Skin of body (tissue), 2 donors: Measurements from ENCODE around the gene DRGX. TPM values are rescaled to one million over a fixed set of nuclear protein-coding genes. Genes with fewer than 3 reads are reported as not detected.

ENCODE experiments used
- DNase-seq: peaks from one replicate; lab custom pipeline; 2025; lab: John Stamatoyannopoulos, UW
- total RNA-seq: library from RNA; depleted of rRNA; stranded (reverse); fragments of >200 nt; gene quantifications from one replicate; pipeline ENCODE4 v1.2.3, GENCODE V29; 2014

DRGX gene
- total RNA-seq, 1 donor from 2014 or later = 0.20 TPM

DNA sequence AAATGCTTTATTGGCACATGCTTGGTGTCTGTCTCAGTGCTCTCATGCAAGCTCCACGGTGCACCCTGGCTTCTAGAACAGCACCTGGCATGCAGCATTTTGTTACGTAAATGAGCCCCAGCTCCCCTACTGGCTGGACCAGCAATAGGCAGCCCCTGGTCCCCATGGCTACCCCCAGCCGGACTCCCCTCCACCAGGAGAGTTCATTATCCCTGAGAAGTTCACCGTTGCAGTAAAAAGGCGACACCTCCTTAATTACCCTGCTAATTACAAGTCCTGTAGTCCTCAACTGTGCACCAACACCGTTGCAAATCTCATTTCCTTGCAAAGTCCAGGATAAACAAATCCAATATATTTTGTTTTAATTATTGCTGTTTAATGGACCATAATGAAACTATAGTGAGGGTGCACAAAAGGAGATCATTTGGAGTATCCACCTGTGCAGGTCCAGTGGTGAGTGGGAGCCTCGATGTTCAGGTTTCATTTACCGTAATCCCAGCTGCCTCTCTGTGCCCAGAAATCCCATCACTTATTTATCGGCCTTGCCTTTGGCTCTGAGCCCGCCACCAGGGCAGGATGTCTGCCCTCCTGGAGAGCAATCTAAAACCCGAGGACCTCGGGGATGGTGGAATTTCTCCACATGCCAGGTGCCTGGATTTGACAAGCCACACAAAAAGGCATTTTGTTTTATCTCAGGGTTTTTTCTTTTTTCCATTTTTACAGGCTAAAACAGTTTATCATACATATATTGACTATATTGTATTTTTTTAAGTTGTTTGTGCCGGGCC, 12.8 kb upstream of the DRGX start:
- no peak for DNase-seq

DNA sequence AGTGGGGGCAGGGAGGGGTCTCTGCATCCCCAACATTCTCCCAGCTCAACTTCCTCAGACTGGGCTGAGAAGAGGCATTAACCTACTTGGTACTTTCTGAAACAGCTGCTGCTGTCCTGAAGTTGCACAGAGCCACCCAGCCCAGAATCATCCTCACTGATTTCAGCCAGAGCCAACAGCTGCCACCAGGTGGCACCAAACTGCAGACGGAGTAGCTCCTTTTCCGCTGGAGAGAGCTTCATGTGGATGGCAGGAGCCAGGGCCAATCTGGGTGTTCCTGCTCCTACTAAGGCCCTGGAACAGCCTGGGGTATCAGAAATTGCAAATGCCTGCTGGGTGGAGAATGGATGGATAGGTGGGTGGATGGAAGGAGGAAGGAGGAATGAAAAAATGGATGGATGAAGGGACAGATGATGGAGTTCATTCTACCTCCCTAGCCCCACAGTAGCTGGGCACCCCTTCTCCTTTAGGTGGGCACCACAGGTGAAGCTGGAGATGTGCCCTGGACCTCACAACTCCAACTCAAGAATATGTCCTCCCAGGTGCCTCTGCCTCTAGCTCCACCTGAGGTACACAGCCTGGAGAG, 11.8 kb upstream of the DRGX start:
- peak; percentile 42 for DNase-seq

DNA sequence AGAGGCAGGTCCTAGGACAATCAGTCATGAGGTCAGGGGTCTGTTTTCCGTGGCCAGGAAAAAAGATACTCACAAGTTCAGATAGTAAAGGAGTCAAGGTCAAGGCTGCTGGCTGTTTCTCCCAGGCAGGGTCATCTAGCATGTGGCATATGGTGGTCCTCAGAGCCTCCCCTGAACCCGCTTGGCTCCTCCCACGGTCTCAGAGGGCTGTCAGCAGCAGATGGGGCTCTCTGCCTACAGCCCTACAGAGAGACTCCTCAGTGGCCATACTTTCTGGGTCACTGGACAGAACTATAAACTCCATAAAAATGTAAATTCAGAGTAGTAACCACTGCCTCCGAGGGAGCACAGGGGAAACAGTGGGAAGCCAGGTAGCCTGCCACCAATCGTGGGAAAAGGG, 11.3 kb upstream of the DRGX start:
- no peak for DNase-seq

DNA sequence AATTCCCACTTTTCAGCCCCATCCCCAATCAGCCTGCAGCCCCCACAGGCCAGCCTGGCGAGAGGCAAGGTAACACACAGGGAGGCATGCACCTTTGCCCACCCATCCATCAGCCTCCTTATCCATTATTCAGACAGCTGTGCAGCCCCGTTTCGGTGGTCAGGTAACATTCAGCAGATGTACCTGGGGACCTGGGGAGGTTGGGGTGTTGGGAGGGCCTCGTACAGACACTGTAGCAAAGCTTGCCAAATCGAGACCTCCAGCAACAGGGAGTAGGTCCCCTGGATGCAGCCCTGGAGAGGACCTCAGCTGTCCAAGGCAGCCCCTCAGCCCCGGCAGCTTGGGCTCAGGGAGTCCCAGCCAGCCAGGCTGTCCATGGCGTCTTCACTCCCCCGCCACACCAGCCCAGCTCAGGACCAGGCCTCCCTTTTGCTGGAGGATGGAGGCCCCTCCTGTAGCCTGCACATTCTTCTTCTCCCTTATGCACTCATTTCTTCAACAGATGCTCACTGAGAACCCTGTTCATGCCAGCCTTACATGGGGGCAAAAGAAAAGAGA, 8.5 kb upstream of the DRGX start:
- no peak for DNase-seq

DNA sequence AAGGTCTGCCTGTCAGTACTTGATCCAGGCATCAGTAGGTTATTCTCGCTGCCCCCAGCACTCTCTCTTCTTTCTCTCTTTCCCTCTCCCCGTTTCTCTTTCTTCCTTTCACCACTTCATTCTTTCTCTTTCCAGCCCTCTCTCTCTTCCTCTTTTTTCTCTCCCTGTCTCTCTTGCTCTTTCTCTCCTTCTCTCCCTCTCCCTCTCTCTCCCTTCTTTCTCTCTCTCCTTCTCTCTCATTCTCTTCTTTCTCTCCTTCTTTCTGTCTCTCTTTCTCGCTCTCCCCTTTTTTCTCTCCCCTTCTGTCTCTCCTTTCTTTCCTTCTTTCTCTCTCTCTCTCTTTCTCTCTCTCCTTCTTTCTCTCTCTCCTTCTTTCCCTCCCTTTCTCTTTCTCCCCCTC, 7.5 kb upstream of the DRGX start:
- DNase-seq = no peak

DNA sequence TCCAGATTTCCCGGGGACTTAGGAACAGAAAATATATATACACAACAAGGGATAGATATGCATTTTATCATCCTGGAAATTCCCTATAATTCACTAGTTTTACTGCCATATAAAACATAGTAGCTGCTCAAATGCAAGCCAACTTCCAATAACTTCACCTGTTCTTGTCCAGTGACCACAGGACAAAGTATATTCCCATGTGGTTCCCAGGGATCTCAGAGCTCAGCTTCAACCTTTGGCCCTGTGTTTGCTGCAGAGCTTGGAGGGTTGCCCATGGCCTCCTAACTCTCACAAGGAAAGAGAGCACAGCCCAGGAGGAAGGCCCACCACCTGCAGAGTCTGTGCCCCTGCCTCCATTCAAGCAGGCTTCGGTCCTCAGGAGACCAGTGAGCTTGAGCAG, 4.5 kb upstream of the DRGX start:
- no peak for DNase-seq

DNA sequence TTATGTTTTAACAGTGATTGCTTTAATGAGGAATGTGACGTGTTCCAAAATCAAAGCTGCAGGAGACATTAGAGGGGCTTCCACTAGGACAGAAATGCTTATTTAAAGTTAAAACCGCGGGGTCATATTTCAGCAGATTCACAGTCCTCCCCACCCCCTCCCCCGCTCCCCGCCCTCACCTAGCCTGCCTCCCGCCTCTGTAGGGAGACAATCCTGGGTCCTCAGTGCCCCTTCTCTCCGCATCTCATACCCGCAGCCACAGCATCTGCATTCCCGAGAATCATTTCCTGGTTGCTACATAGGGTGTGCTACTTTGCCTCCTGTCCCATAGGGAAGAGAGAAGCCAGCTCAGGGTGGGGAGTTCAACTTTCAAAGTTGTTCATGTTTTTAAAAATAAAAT, 3.1 kb upstream of the DRGX start:
- DNase-seq = no peak

DNA sequence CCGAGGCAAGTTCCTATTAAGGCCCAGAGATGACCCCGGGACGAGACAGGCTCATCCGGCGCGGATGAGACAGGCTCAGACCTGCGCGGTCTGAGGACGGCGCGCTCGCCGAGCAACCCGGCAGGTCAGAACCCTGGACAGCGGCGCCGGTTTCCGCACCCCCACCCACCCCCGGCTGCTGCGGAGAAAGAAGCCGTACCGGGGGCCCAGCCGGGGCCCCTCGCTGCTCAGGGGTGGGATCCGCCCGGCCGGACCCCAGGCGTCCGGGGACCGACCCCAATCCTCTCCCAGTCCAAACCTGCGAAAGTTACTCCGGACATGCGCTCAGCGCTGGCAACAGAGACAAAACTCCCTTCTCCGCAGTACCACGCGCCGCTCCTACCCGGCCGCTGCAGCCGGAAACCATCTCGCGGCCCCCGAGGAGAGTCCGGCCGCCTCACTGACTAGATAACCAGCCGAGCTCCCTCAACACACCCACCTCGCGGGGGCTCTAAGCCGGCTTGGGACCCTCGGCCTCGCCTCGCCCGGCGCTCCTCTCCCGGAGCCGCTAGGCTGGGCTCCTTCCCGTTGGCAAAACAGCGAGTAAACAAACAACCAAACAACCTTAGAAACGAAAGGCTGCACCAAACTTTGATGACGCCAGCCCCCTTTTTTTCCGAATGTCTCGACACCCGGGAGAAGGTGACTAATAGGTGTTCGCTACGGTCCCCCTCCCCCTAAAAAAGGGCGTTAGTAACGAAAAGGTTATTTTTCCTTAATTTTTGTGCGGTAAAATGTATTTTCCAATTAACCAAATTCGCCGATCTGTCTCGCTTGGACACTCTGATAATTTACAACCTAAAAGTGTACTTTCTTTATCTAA, 2.3 kb upstream of the DRGX start:
- DNase-seq = no peak

DNA sequence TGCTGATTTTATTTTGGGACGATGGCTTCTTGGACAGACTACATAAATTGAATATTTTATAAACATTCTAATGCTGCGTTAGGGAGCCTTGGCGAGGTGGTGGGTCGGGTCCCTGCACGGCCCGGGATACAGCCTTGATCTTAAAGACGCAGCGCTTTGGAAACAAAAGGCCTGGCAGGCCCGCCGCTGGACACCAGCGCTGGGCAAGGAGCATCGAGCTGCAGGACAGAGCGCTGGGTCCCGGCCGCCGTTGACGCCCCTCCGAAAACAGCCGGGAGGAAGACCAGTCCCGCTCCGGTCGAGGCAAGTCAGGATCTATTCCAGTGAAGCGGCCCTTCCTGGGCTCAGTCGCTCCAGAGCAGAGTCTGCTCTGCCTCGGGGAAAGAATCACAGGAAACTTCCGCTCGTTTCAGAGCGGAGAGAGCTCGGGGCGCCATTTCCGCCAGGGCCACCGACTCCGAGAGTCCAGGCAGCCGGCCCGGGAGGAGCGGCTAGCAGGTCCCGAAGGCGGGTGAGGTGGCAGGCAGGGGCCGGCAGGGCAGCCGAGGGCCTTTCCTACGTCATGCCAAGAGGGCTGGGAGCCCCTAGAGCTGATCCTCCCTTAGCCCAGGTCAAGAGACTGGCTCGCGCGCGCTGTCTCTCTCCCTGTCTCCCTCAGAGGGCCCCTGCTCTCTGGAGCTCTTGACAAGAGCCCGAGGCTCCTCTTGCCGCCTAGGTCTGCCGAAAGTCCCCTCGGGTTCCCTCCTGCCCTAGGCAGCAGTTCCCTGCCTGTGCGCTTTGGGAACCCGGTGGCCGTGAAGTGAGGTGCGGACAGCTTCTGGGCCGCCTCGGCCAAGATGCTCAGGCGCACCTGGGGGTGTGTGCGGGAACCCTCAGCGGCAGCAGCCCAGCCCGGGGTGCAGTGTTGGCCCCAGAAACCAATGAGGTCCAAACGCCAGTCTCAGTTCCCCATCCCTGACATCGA, 1.4 kb upstream of the DRGX start:
- DNase-seq = no peak

DNA sequence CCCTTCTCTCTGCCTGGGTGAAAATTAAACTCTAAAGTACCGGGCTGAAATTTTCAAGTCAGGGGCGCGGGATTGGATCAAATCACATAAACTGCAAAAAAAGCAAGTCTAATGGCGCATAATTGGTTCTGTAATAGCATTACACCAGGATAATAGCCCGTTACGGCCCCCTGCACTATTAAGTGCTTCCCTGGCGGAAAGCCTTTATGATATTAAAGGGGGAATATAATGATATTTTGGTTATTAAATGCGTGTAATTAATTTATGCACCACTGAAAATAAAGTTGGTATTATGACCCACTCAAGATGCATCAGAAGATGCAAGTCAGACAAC, 744 bp upstream of the DRGX start:
- DNase-seq = no peak

DNA sequence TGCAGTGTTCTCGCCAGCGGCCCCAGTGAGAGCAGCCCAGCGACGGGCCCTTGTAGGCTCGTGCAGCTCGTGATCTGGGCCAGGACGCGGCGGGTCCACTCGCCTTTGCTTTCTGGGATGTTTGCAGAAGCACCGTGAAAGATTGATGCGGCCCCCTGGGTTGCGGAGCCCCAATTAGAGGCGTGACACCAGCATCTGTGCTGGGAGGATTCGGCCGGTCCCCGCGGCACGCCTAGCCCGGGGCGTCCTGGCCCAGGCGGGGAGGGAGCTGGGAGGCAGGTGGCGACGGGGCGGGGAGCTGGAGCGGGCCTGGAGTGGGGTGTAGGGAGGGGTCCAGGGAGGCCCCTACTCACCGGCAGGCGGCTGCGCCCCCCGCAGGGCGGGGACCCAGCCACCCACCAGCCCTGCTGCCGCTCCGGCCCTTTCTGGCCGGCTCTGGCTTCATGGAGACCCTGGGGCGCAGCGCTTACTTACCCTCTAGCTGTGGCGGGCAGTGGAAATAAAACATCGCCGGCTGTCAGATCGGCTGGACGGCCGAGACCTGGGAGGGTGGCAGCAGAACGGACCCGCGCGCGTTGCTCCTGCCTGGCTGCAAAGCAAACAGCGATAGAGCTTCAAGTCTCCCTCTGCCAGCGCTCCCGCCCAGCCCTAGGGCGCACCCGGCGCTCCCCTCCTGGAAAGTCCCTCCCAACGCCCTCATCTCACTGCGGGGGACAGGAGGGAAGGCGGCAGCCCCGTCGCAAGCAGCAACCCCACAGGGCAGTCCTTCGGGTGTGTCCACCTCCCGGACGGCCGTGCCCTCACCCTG, 752 bp downstream of the DRGX start:
- no peak for DNase-seq

DNA sequence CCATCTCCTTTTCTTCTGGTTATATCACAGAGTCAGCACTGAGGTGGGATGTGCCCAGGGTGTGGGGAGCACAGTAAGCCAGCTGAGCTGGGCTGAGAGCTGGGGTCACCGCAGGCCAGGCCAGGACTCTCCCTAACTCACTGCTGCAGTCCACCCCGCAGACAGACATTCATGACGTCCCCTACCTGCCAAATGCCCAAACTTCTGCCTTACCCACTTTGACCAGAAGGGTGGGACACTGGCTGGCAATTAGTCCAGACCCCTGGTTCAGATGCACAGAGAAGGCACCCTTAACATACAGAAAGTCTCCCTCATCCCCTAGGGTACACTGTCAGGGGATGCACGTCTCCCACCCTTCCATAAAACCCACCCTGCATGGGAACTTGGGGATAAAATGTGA, 2.1 kb downstream of the DRGX start:
- DNase-seq = no peak

DNA sequence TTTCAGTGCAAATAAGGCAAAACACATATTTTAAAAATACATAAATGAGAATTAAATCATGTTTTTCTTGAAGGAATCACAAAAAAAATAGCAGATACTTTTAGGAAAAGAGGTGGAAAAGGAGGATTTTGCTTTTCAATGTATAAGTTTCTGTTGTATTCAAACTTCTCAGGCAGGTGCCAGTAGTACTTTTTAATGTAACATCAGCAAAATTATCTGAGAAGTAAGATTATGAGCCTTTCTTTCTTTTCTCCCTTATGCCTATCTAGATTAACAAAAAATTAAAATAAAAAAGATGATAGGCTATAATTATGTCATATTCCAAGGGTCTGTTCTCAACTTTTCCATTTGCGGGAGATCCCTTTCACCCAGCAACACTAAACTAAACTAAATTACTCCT, 2.6 kb downstream of the DRGX start:
- no peak for DNase-seq

DNA sequence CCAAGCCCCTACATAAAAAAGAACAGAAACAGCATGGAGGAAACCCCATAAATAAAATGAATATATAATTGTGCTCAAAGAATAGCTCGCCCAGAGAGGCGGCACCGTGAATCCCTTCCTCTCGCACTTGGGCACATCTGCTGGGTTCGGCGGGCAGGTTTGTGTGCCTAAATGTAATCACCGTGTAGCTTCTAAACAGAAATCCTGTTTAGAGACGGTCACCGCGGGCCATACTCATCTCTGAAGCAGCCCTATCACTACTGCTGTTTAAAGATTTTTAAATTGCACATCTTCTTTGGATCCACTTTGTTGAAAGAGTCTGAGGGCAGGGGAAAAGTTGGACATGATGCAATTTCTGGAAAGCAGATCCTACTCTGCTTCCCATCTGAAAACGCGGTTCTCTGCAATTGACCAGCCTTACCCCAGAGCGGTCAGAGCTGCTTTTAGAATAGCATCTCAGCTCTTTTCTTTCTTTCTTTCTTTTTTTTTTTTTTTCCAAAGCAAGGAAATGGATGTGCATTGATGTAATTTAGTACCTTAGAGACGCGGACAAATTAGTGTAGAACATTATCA, 6.4 kb downstream of the DRGX start:
- DNase-seq = no peak

DNA sequence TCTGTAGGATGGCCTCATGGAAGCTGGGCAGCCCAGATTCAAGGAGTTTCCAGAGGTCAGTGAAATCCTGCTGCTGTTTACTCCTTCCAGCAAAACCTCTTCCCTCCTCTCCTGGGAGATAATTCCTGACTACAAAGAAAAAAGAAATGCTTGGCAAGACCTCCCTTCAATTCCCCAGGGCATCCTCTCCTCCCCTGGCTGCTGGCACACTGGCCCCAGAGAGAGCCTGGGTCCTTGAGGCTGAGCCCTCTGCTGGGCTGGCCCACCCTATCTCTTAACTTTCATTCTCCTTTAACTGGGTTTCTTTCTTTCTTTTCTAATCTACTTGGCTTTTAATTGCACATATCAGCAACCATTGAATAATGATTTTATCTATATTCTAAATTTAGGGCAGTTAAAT, 7.7 kb downstream of the DRGX start:
- DNase-seq = no peak

DNA sequence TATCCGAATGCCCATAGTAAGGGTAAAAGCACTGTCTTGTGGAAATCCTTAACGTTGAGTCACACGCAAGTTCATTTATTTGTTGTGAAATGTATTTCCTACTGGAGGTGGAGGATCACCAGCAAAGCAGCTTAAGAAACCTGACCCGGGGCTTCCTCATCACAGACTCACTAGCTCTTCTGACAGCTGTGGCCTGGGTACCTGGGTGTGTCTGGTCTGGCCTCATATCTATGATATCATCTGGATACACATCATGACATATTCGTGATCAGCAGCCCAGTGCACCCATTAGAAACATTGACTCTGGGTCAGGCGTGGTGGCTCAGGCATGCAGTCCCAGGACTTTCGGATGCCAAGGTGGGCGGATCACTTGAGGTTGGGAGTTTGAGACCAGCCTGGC, 8.8 kb downstream of the DRGX start:
- no peak for DNase-seq

DNA sequence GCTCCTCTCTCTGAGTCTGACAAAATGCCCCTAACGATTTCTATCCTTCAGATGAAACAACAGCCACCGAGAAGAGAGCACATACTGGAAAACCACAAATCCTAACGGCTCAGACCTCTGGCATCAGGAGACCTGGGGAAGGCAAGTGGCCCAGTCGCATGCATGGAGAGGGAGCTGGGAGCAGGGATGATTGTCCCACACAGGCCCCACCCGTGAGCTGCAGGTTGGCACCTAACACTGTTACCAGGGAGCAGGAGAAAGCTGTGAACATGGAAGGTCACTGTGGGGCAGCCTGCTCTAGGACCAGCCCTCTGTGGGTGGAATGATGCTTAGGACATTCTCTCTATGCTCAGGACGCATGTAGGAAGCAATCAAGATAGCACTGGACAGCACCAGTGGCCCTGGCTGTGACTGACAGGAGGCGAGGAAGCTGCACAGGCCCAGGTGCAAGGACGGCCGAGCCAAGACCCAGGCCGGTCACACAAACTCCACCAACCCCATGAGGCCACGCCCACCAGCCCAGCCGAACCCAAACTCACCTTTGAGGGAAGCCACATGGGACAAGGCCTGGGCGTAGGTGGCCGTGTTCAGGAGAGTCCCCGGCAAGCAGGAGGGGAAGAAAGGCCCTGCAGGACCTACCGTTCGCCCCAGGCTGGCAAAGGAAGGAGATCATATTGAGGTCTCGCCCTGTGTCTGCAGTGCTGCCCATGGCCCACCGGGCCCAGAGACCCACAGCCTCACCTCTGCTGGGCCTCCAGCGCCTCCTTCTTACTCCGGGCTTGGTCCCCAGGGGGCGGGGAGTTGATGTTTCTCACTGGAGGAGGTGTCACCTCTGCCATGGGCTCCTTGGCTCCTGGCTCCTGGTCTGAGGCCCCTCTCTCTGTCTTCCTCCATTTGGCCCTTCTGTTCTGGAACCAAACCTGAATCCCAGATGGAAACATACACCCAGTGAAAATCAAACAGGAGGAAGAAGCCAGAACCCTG, 9.7 kb downstream of the DRGX start:
- no peak for DNase-seq

DNA sequence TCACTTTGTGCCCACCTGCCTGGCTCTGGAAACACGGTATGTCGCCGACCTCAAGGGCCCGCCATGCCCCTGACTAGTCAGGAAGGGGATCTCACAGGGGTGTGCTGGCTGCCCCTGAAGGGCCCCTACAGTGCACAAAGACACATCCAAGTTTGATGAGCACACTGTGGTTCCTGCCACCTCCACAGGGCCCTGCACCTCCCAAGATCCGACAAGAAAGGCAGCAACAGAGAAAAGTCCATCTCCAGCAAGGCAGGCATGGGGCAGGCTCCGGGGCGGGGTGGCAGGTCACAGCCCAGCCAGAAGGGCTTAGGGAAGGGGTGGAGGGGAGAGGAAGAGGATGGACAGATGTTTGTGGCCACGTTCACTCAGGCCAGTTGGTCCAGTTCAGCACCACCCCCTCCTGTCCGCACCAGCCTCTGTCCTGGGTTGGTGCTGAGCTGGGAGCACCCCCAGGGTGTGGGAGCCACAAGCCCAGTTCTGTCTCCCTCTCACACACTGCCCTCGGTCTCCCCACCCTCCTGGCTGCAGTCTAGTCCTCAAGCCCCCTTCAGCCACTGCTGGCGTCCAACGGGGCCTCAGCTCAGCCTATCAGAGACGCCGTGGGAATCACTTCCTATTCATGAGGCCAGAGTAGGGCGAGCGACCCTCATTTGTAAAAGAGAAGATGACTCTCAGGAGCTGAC, 11.5 kb downstream of the DRGX start:
- DNase-seq = no peak
